GM12878 (cell line): Measurements from ENCODE around the gene FAM114A1. TPM values are rescaled to one million over a fixed set of nuclear protein-coding genes. Genes with fewer than 3 reads are reported as not detected.

Experiments used
- ATAC-seq: fragments of 200-7000 bp; cut with Tn5 transposase; 3 replicates; pipeline ENCODE4 v1.9.1; 2020; ENCODE audit warnings: mild to moderate bottlenecking, moderate library complexity
- BruUV-seq: library from RNA; stranded (reverse); fragments of 400-500 nt; replicated peaks from 2 replicates; lab custom pipeline; 2021; lab: Mats Ljungman, UMichigan
- CTCF ChIA-PET: fragments of 300-600 bp; sonication (Branson Sonifier 250); formaldehyde crosslinking; extraction: SDS; loops from one replicate; lab custom pipeline; 2021; ENCODE audit warnings: inconsistent platforms; lab: Yijun Ruan, JAX
- POLR2A ChIA-PET: fragments of 350-600 bp; formaldehyde crosslinking; extraction: SDS; loops from one replicate; lab custom pipeline; 2021; ENCODE audit warnings: inconsistent platforms; lab: Charles Lee
- RAD21 ChIA-PET: fragments of 300-600 bp; sonication (Branson Sonifier 250); formaldehyde crosslinking; loops from one replicate; lab custom pipeline; 2023; ENCODE audit warnings: antibody characterized with exemption; ENCODE audit not compliant: unreplicated experiment; lab: Charles Lee
- SMC1A ChIA-PET: fragments of 300-600 bp; sonication (Branson Sonifier 250); formaldehyde crosslinking; loops from one replicate; lab custom pipeline; 2023; ENCODE audit not compliant: unreplicated experiment, uncharacterized antibody; lab: Charles Lee
- DNase-seq: peaks from one replicate; pipeline ENCODE4 v3.0.0-alpha.2; 2011; ENCODE audit warnings: low read depth, low spot score
- FAIRE-seq: peaks from 3 replicates; lab custom pipeline; 2011; peaks lifted over from hg19 to GRCh38; lab: Jason Lieb, UNC
- H2AFZ ChIP-seq: 2 replicates; pipeline ENCODE4 v1.6.0; 2011; ENCODE audit warnings: low read depth, low read length, control low read depth; ENCODE audit not compliant: control insufficient read depth
- H3K27ac ChIP-seq: 2 replicates; pipeline ENCODE4 v1.5.1; 2011; ENCODE audit warnings: control low read depth; ENCODE audit not compliant: control insufficient read depth, insufficient read depth
- H3K27me3 ChIP-seq, 2 experiments: replicated peaks in 1 of 2; 2 replicates each; pipeline versions ENCODE4 v1.6.0 to v1.6.1; 2011; ENCODE audit warnings: low read length in 1 of 2; ENCODE audit not compliant: control insufficient read depth in 2 of 2, insufficient read depth in 2 of 2
- H3K36me3 ChIP-seq, 2 experiments: 2 replicates each; pipeline ENCODE4 v1.5.1; 2011; ENCODE audit warnings: low read length in 1 of 2; ENCODE audit not compliant: control insufficient read depth in 2 of 2, insufficient read depth in 2 of 2
- H3K4me1 ChIP-seq: 2 replicates; pipeline ENCODE4 v1.6.1; 2011; ENCODE audit warnings: mild to moderate bottlenecking, low read length, moderate library complexity, mixed read lengths; ENCODE audit not compliant: control insufficient read depth, insufficient read depth
- H3K4me2 ChIP-seq: 2 replicates; pipeline ENCODE4 v1.6.0; 2011; ENCODE audit warnings: control low read depth; ENCODE audit not compliant: control insufficient read depth, insufficient read depth
- H3K4me3 ChIP-seq: fragments of 200-600 bp; sonication (generic); 2 replicates; pipeline ENCODE4 v1.5.1; 2016
- H3K79me2 ChIP-seq: 2 replicates; pipeline ENCODE4 v1.6.0; 2011; ENCODE audit warnings: low read length; ENCODE audit not compliant: control insufficient read depth, insufficient read depth
- H3K9ac ChIP-seq: 2 replicates; pipeline ENCODE4 v1.8.0; 2011; ENCODE audit warnings: low read length, control low read depth, mixed read lengths; ENCODE audit not compliant: control insufficient read depth, insufficient read depth
- H3K9me3 ChIP-seq: replicated peaks from 3 replicates; pipeline ENCODE4 v1.5.1; 2011; ENCODE audit warnings: mild to moderate bottlenecking, low read length; ENCODE audit not compliant: control insufficient read depth, insufficient read depth
- H4K20me1 ChIP-seq: 2 replicates; pipeline ENCODE4 v1.6.0; 2011; ENCODE audit not compliant: control insufficient read depth, insufficient read depth
- ESRRA ChIP-seq: IDR thresholded peaks from 2 replicates; pipeline ENCODE4 v1.6.1; 2012; ENCODE audit warnings: mild to moderate bottlenecking, low read length, improper control_type of control experiment
- FOXM1 ChIP-seq: IDR thresholded peaks from 2 replicates; pipeline ENCODE4 v1.6.1; 2012; ENCODE audit warnings: low read depth, mild to moderate bottlenecking, inconsistent platforms, low read length, moderate library complexity
- GATAD2B ChIP-seq: fragments of 450-650 bp; conservative IDR thresholded peaks from 2 replicates; pipeline ENCODE4 v1.6.1; 2017; ENCODE audit warnings: low read depth, mild to moderate bottlenecking, moderate library complexity
- MLLT1 ChIP-seq: fragments of 450-650 bp; IDR thresholded peaks from 2 replicates; pipeline ENCODE4 v1.6.1; 2016; ENCODE audit warnings: mild to moderate bottlenecking
- MYC ChIP-seq: IDR thresholded peaks from 2 replicates; pipeline ENCODE4 v1.6.1; 2011; ENCODE audit warnings: mild to moderate bottlenecking, low read length, moderate library complexity, inconsistent platforms; ENCODE audit not compliant: insufficient read depth, insufficient replicate concordance, insufficient read length, severe bottlenecking
- RELA ChIP-seq: fragments of 450-650 bp; IDR thresholded peaks from 2 replicates; pipeline ENCODE4 v1.8.0; 2014; ENCODE audit warnings: borderline replicate concordance; ENCODE audit not compliant: partially characterized antibody
- STAT3 ChIP-seq: IDR thresholded peaks from 2 replicates; pipeline ENCODE4 v1.6.1; 2011; ENCODE audit warnings: low read depth, low read length, improper control_type of control experiment
- SUPT20H ChIP-seq: IDR thresholded peaks from 2 replicates; pipeline ENCODE4 v1.6.1; 2011; ENCODE audit warnings: low read depth, mild to moderate bottlenecking, low read length, moderate library complexity, borderline replicate concordance; ENCODE audit not compliant: control insufficient read depth
- TBL1XR1 ChIP-seq: IDR thresholded peaks from 2 replicates; pipeline ENCODE4 v1.6.1; 2012; ENCODE audit warnings: low read depth, low read length, improper control_type of control experiment
- ZSCAN29 ChIP-seq: fragments of 450-650 bp; IDR thresholded peaks from 2 replicates; pipeline ENCODE4 v1.6.1; 2017; ENCODE audit warnings: mild to moderate bottlenecking, moderate library complexity
- WGBS: methylation state at CpG from one replicate; pipeline ENCODE4 v1.1.6; 2016; ENCODE audit warnings: low lambda C conversion rate; ENCODE audit not compliant: insufficient replicate concordance, insufficient coverage; ENCODE audit errors: missing lambda C conversion rate; 5-methylcytosine and 5-hydroxymethylcytosine counted together
- in situ Hi-C: fragments of 300-500 bp; cut with MboI; formaldehyde crosslinking; loops from 9 replicates; pipeline ENCODE4 v1.14.3; 2018; ENCODE audit warnings: mixed read lengths
- intact Hi-C: fragments of 100-400 bp; cut with micrococcal nuclease; formaldehyde crosslinking; loops from one replicate; pipeline ENCODE4 v1.14.2; 2022; ENCODE audit not compliant: unreplicated experiment
- polyA plus RNA-seq, 11 experiments: library from polyadenylated mRNA; depleted of rRNA in 4 of 11; unstranded in 6 of 11; stranded (reverse) in 5 of 11; fragments of >200 nt; fragmentation: Nextera tagmentation in 4 of 11; fragmentation: Illumina TruSeq in 1 of 11; extraction: Ambion mirVana in 4 of 11; extraction: Trizol in 1 of 11; gene quantifications; 1 replicate in 1 of 11; 2 replicates in 10 of 11; pipeline versions ENCODE4 v1.2.1 to v1.2.3, GENCODE V29; 2011 to 2016; ENCODE audit warnings: inconsistent platforms in 2 of 11, missing spikeins in 2 of 11, low read depth in 1 of 11
- total RNA-seq, 4 experiments: library from RNA; depleted of rRNA in 3 of 4; stranded (reverse); fragments of >200 nt in 3 of 4; fragmentation: Illumina TruSeq in 1 of 4; extraction: Trizol in 1 of 4; gene quantifications; 2 replicates each; pipeline versions ENCODE4 v1.2.1 to v1.2.3, GENCODE V29; 2013 to 2021

FAM114A1 gene
- total and polyA plus RNA-seq, 10 of the 15 experiments (the other 5 are each of a cell fraction or from before 2014, with no cell fraction given) = 1.3 to 6.2 (median 3.9) TPM

- ATAC-seq (no peak), FAIRE-seq (no peak), DNase-seq (no peak)
- no peak overlapping the region for H3K27ac ChIP-seq
- H2AFZ ChIP-seq = no peak overlapping the region
- no peaks in the 10 kb centered on the region for H3K9me3 ChIP-seq
- H3K9ac ChIP-seq = no peak overlapping the region
- WGBS = 98% methylated on average over 6 of the region's 6 CpGs
- peaks cover 5 to 9% of the 10 kb centered on the region in 2 experiments; a peak in 3 of 4 replicates for H3K36me3 ChIP-seq
- no peaks in the 10 kb centered on the region for H3K27me3 ChIP-seq
- ChIA-PET CTCF (interaction anchor here (4.7 kb wide), 1 partner anchor 81 kb away, joined by 26 read pairs; no protein-coding TSS in a partner anchor), POLR2A (no interaction called here), RAD21 (no interaction called here), SMC1A (no interaction called here)
- no peaks in the 10 kb centered on the region for H3K79me2 ChIP-seq
- H4K20me1 ChIP-seq = no peaks in the 10 kb centered on the region
- in situ Hi-C loops (no loop called here), intact Hi-C loops (loop anchor here (5.0 kb wide), 1 partner anchor 46 kb away; no protein-coding TSS in a partner anchor)
- H3K4me1 ChIP-seq = peaks cover 38% of the 10 kb centered on the region
- no TSS peak for BruUV-seq
- no peak overlapping the region for H3K4me3 ChIP-seq
- TF ChIP-seq FOXM1 = no peak
- no peak for TF ChIP-seq TBL1XR1
- TF ChIP-seq MYC = no peak
- TF ChIP-seq ESRRA = no peak
- TF ChIP-seq STAT3 = no peak
- no peak for TF ChIP-seq RELA
- TF ChIP-seq ZSCAN29 = no peak
- no peak for TF ChIP-seq SUPT20H
- TF ChIP-seq GATAD2B = no peak
- no peak for TF ChIP-seq MLLT1
- H3K4me2 ChIP-seq = no peak overlapping the region
Observed at GRCh38 chr4:38983291-38983690, 115.7 kb downstream of the FAM114A1 start.
